Natural killer cell (primary cell): ENCODE data around the gene ADAM19. TPM values are rescaled to one million over a fixed set of nuclear protein-coding genes. Genes with fewer than 3 reads are reported as not detected.

Source experiments
- ATAC-seq, 3 donors: fragments of 150-1000 bp in 2 of 3; fragments of 200-7000 bp in 1 of 3; cut with Tn5 transposase; 1 replicate in 1 of 3; 2 replicates in 2 of 3; pipeline ENCODE4 v1.10.0; 2021; ENCODE audit warnings: mild to moderate bottlenecking in 2 of 3, moderate library complexity in 2 of 3
- DNase-seq, 2 donors: peaks; one replicate each; pipeline versions ENCODE4 v3.0.0 to v3.0.0-alpha.2; 2013 to 2021; ENCODE audit warnings: mixed read lengths in 1 of 2
- H3K27ac ChIP-seq: one replicate; pipeline ENCODE4 v1.5.1; 2013; ENCODE audit warnings: mild to moderate bottlenecking, low read length
- H3K27me3 ChIP-seq: one replicate; pipeline ENCODE4 v1.6.1; 2013; ENCODE audit warnings: low read length; ENCODE audit not compliant: control insufficient read depth, insufficient read depth
- H3K36me3 ChIP-seq: one replicate; pipeline ENCODE4 v1.6.1; 2013; ENCODE audit warnings: low read length; ENCODE audit not compliant: control insufficient read depth, insufficient read depth
- H3K4me1 ChIP-seq: one replicate; pipeline ENCODE4 v1.6.1; 2013; ENCODE audit warnings: low read length; ENCODE audit not compliant: control insufficient read depth, insufficient read depth
- H3K4me3 ChIP-seq: one replicate; pipeline ENCODE4 v1.5.1; 2013; ENCODE audit warnings: low read length
- H3K9me3 ChIP-seq: one replicate; pipeline ENCODE4 v1.6.1; 2013; ENCODE audit warnings: low read length; ENCODE audit not compliant: control insufficient read depth, insufficient read depth
- H3K27ac Mint-ChIP-seq, 2 donors: one replicate each; pipeline ENCODE4 v1.8.0; 2022; ENCODE audit warnings: mild to moderate bottlenecking in 2 of 2, mixed read lengths in 2 of 2, moderate library complexity in 1 of 2
- H3K27me3 Mint-ChIP-seq, 2 donors: one replicate each; pipeline ENCODE4 v1.8.0; 2022; ENCODE audit warnings: low read depth in 2 of 2, mixed read lengths in 2 of 2
- H3K36me3 Mint-ChIP-seq: one replicate; pipeline ENCODE4 v1.8.0; 2022; ENCODE audit warnings: mixed read lengths
- H3K4me1 Mint-ChIP-seq, 2 donors: one replicate each; pipeline ENCODE4 v1.8.0; 2022; ENCODE audit warnings: mixed read lengths in 2 of 2
- H3K4me3 Mint-ChIP-seq: one replicate; pipeline ENCODE4 v1.8.0; 2022; ENCODE audit warnings: mild to moderate bottlenecking, moderate library complexity, mixed read lengths
- H3K9me3 Mint-ChIP-seq, 2 donors: one replicate each; pipeline ENCODE4 v1.8.0; 2022; ENCODE audit warnings: mixed read lengths in 2 of 2
- CTCF ChIP-seq: fragments of 200-600 bp; IDR thresholded peaks from one replicate; pipeline ENCODE4 v1.8.0; 2022; ENCODE audit warnings: antibody characterized with exemption
- WGBS: methylation state at CpG from one replicate; pipeline ENCODE4 v1.1.7; 2013; ENCODE audit warnings: missing lambda C conversion rate; ENCODE audit not compliant: insufficient coverage; 5-methylcytosine and 5-hydroxymethylcytosine counted together
- intact Hi-C: fragments of 100-400 bp; cut with micrococcal nuclease; formaldehyde crosslinking; loops from one replicate; pipeline ENCODE4 v1.14.2; 2022
- total RNA-seq, 4 donors: library from RNA; stranded (reverse); fragments of 120-200 nt in 1 of 4; gene quantifications; one replicate each; pipeline versions ENCODE4 v1.2.3 to v1.2.4, GENCODE V29; 2013 to 2022

The ADAM19 gene
- total RNA-seq, 3 donors from 2014 or later (not counting 1 experiment from before 2014, with no cell fraction given): 1.2 to 28.0 (median 4.7) TPM

DNA sequence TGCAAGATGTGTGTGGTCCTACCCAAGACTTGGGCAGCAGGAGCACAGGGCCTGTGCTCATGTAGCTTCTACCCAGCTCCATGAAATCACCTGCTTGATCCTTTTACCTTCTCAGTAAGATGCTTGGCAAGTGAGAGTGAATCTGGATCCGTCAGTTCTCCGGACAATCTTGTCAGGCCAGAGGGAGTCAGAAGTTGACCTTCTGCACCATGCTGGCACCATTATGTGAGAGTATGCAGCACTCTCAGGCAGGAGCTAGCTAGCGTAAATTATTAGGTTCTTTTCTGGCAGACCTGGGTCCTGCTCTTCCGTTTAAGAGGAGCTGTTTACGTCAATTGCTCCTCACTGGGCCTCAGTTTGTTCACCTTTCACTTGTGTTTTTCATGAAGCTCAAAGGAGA, 37.0 kb upstream of the ADAM19 start:
- Mint-ChIP-seq H3K36me3 (no peaks in the 10 kb centered on the region), H3K27ac (no peak overlapping the region), H3K9me3 (no peaks in the 10 kb centered on the region), H3K4me1 (peaks cover 22 to 32% of the 10 kb centered on the region in 2 donors), H3K4me3 (no peak overlapping the region), H3K27me3 (no peaks in the 10 kb centered on the region)
- Histone ChIP-seq H3K27me3 (no peaks in the 10 kb centered on the region), H3K27ac (no peak overlapping the region), H3K4me1 (peaks cover 11% of the 10 kb centered on the region), H3K9me3 (no peaks in the 10 kb centered on the region), H3K4me3 (no peak overlapping the region), H3K36me3 (no peaks in the 10 kb centered on the region)
- no peak for TF ChIP-seq CTCF
- intact Hi-C loops: no loop called here
- ATAC-seq: no peak
- 97% methylated on average over 5 of the region's 5 CpGs for WGBS
- DNase-seq: no peak

- WGBS: 96% methylated on average over 10 of the region's 10 CpGs
- no peak overlapping the region for H3K27ac ChIP-seq
- DNase-seq (no peak), ATAC-seq (no peak)
- no peaks in the 10 kb centered on the region for H3K9me3 Mint-ChIP-seq
- no peaks in the 10 kb centered on the region for H3K9me3 ChIP-seq
- peaks cover 30 to 40% of the 10 kb centered on the region in 2 donors for H3K4me1 Mint-ChIP-seq
- H3K36me3 ChIP-seq: no peaks in the 10 kb centered on the region
- no peaks in the 10 kb centered on the region for H3K27me3 ChIP-seq
- no peak overlapping the region for H3K4me3 ChIP-seq
- no peak for TF ChIP-seq CTCF
- no peaks in the 10 kb centered on the region for H3K36me3 Mint-ChIP-seq
- intact Hi-C loops: no loop called here
- peaks cover 14% of the 10 kb centered on the region for H3K4me1 ChIP-seq
- H3K27ac Mint-ChIP-seq: no peak overlapping the region
- no peaks in the 10 kb centered on the region for H3K27me3 Mint-ChIP-seq
- no peak overlapping the region for H3K4me3 Mint-ChIP-seq
Observed at GRCh38 chr5:157611571-157612476, 36.2 kb upstream of the ADAM19 start.

GRCh38 chr5:157610990-157611389, 35.4 kb upstream of the ADAM19 start:
- H3K27ac Mint-ChIP-seq: no peak overlapping the region
- H3K27ac ChIP-seq: no peak overlapping the region
- intact Hi-C loops: no loop called here

More at GRCh38 chr5:157610990-157611389, 35.4 kb upstream of the ADAM19 start:
- Mint-ChIP-seq H3K36me3 (no peaks in the 10 kb centered on the region), H3K4me1 (peaks cover 31 to 41% of the 10 kb centered on the region in 2 donors), H3K27me3 (no peaks in the 10 kb centered on the region), H3K9me3 (no peaks in the 10 kb centered on the region), H3K4me3 (no peak overlapping the region)
- Histone ChIP-seq H3K27me3 (no peaks in the 10 kb centered on the region), H3K4me1 (peaks cover 14% of the 10 kb centered on the region), H3K36me3 (no peaks in the 10 kb centered on the region), H3K9me3 (no peaks in the 10 kb centered on the region), H3K4me3 (no peak overlapping the region)
- ATAC-seq: no peak
- TF ChIP-seq CTCF: no peak
- 61% methylated on average over 5 of the region's 5 CpGs for WGBS
- no peak for DNase-seq
